Trophoblast cell (in vitro differentiated cells and primary cell): ENCODE results near the gene OTOF.

Experiments
- DNase-seq, 2 donors: peaks; one replicate each; pipeline ENCODE4 v3.0.0-alpha.2; 2016
- H2AFZ ChIP-seq: 2 replicates; pipeline ENCODE4 v1.6.1; 2013; ENCODE audit warnings: low read length, moderate library complexity, mild to moderate bottlenecking; ENCODE audit not compliant: insufficient read depth, poor library complexity
- H2AK5ac ChIP-seq: 2 replicates; pipeline ENCODE4 v1.6.1; 2013; ENCODE audit warnings: mild to moderate bottlenecking, low read length
- H2BK120ac ChIP-seq: 2 replicates; pipeline ENCODE4 v1.6.1; 2013; ENCODE audit warnings: low read length, mild to moderate bottlenecking, moderate library complexity; ENCODE audit not compliant: insufficient read depth, poor library complexity
- H2BK12ac ChIP-seq: 2 replicates; pipeline ENCODE4 v1.6.1; 2013; ENCODE audit warnings: mild to moderate bottlenecking, low read length, moderate library complexity
- H2BK5ac ChIP-seq: 2 replicates; pipeline ENCODE4 v1.6.1; 2013; ENCODE audit warnings: low read length, low read depth, moderate library complexity, mild to moderate bottlenecking; ENCODE audit not compliant: poor library complexity
- H3K14ac ChIP-seq: 2 replicates; pipeline ENCODE4 v1.6.1; 2013; ENCODE audit warnings: mild to moderate bottlenecking, low read length
- H3K18ac ChIP-seq: 2 replicates; pipeline ENCODE4 v1.6.1; 2013; ENCODE audit warnings: mild to moderate bottlenecking, low read length
- H3K23ac ChIP-seq: 2 replicates; pipeline ENCODE4 v1.6.1; 2013; ENCODE audit warnings: low read length
- H3K27ac ChIP-seq: 2 replicates; pipeline ENCODE4 v1.5.1; 2013; ENCODE audit warnings: low read depth, mild to moderate bottlenecking, inconsistent platforms, low read length, moderate library complexity
- H3K27me3 ChIP-seq: 2 replicates; pipeline ENCODE4 v1.6.1; 2013; ENCODE audit warnings: inconsistent platforms, mild to moderate bottlenecking, low read length, moderate library complexity; ENCODE audit not compliant: insufficient read depth
- H3K36me3 ChIP-seq, 2 experiments: 1 replicate in 1 of 2; 2 replicates in 1 of 2; pipeline ENCODE4 v1.6.1; 2013; ENCODE audit warnings: low read length in 2 of 2, mild to moderate bottlenecking in 2 of 2, moderate library complexity in 1 of 2; ENCODE audit not compliant: insufficient read depth in 2 of 2, control insufficient read depth in 1 of 2
- H3K4ac ChIP-seq: 2 replicates; pipeline ENCODE4 v1.6.1; 2013; ENCODE audit warnings: low read depth, mild to moderate bottlenecking, low read length, moderate library complexity
- H3K4me1 ChIP-seq, 2 experiments: 1 replicate in 1 of 2; 2 replicates in 1 of 2; pipeline ENCODE4 v1.6.1; 2013; ENCODE audit warnings: low read length in 2 of 2, mild to moderate bottlenecking in 2 of 2, moderate library complexity in 1 of 2; ENCODE audit not compliant: insufficient read depth in 2 of 2, control insufficient read depth in 1 of 2
- H3K4me2 ChIP-seq: 2 replicates; pipeline ENCODE4 v1.6.1; 2013; ENCODE audit warnings: inconsistent platforms, mild to moderate bottlenecking, low read length, moderate library complexity
- H3K4me3 ChIP-seq: 2 replicates; pipeline ENCODE4 v1.5.1; 2013; ENCODE audit warnings: mild to moderate bottlenecking, low read depth, low read length, inconsistent platforms
- H3K79me1 ChIP-seq: one replicate; pipeline ENCODE4 v1.6.1; 2013; ENCODE audit warnings: low read length
- H3K79me2 ChIP-seq: 2 replicates; pipeline ENCODE4 v1.6.1; 2013; ENCODE audit warnings: low read length, mild to moderate bottlenecking; ENCODE audit not compliant: control insufficient read depth, insufficient read depth, poor library complexity
- H3K9ac ChIP-seq: 2 replicates; pipeline ENCODE4 v1.6.1; 2013; ENCODE audit warnings: mild to moderate bottlenecking, low read length
- H3K9me3 ChIP-seq: 2 replicates; pipeline ENCODE4 v1.6.1; 2013; ENCODE audit warnings: low read depth, mild to moderate bottlenecking, control low read depth, inconsistent platforms, low read length; ENCODE audit not compliant: insufficient read depth
- H4K12ac ChIP-seq: 2 replicates; pipeline ENCODE4 v1.6.1; 2013; ENCODE audit warnings: low read depth, mild to moderate bottlenecking, low read length, moderate library complexity
- H4K8ac ChIP-seq: 2 replicates; pipeline ENCODE4 v1.6.1; 2013; ENCODE audit warnings: low read depth, mild to moderate bottlenecking, low read length, moderate library complexity
- H4K91ac ChIP-seq: one replicate; pipeline ENCODE4 v1.6.1; 2013; ENCODE audit warnings: low read depth, mild to moderate bottlenecking, low read length, moderate library complexity
- WGBS: extraction: QIAGEN DNeasy Blood & Tissue Kit; methylation state at CpG from one replicate; pipeline ENCODE4 v1.1.7; 2013; ENCODE audit warnings: missing lambda C conversion rate; ENCODE audit not compliant: insufficient read length, insufficient coverage; ENCODE audit errors: extremely low coverage; 5-methylcytosine and 5-hydroxymethylcytosine counted together

OTOF gene

GRCh38 chr2:26448651-26449050 lies 29.3 kb downstream of the OTOF start:
- Histone ChIP-seq H3K79me2 (no peaks in the 10 kb centered on the region), H3K36me3 (no peaks in the 10 kb centered on the region), H3K4ac (no peak overlapping the region), H3K9ac (no peak overlapping the region), H3K14ac (no peak overlapping the region), H2BK12ac (no peak overlapping the region), H3K4me2 (no peak overlapping the region), H3K27ac (no peak overlapping the region), H3K4me1 (no peaks in the 10 kb centered on the region), H2AFZ (no peak overlapping the region), H4K91ac (no peak overlapping the region), H2BK120ac (no peak overlapping the region), H2BK5ac (no peak overlapping the region), H3K18ac (no peak overlapping the region), H3K23ac (no peak overlapping the region), H3K27me3 (no peaks in the 10 kb centered on the region), H4K8ac (no peak overlapping the region), H3K4me3 (no peak overlapping the region), H2AK5ac (no peak overlapping the region), H3K79me1 (no peaks in the 10 kb centered on the region), H4K12ac (no peak overlapping the region), H3K9me3 (no peaks in the 10 kb centered on the region)
- DNase-seq, result no peak
- no CpG with 5 or more reads among the region's 9 CpGs for WGBS

GRCh38 chr2:26444236-26444635 lies 33.7 kb downstream of the OTOF start:
- no peak overlapping the region for H2BK120ac ChIP-seq

GRCh38 chr2:26442707-26443106 lies 35.2 kb downstream of the OTOF start:
- Histone ChIP-seq H3K4ac (no peak overlapping the region), H3K27me3 (no peaks in the 10 kb centered on the region), H3K79me2 (no peaks in the 10 kb centered on the region), H3K36me3 (no peaks in the 10 kb centered on the region), H2AK5ac (no peak overlapping the region), H2BK12ac (no peak overlapping the region), H4K12ac (no peak overlapping the region), H3K9ac (no peak overlapping the region), H2AFZ (no peak overlapping the region), H3K18ac (no peak overlapping the region), H3K9me3 (no peaks in the 10 kb centered on the region), H3K23ac (no peak overlapping the region), H3K27ac (no peak overlapping the region), H3K4me3 (no peak overlapping the region), H4K91ac (no peak overlapping the region), H2BK5ac (no peak overlapping the region), H2BK120ac (no peak overlapping the region), H3K14ac (no peak overlapping the region), H3K79me1 (no peaks in the 10 kb centered on the region), H4K8ac (no peak overlapping the region), H3K4me2 (no peak overlapping the region), H3K4me1 (peaks cover 0 to 2% of the 10 kb centered on the region in 2 experiments)
- DNase-seq, result peak in 1 of 2 donors; percentile 25
- no CpG with 5 or more reads among the region's 3 CpGs for WGBS

More at GRCh38 chr2:26444236-26444635, 33.7 kb downstream of the OTOF start:
- Histone ChIP-seq H3K27ac (no peak overlapping the region), H2AFZ (no peak overlapping the region), H3K4me1 (peaks cover 0 to 2% of the 10 kb centered on the region in 2 experiments), H3K9ac (no peak overlapping the region), H3K23ac (no peak overlapping the region), H2BK5ac (no peak overlapping the region), H3K4me3 (no peak overlapping the region), H3K9me3 (no peaks in the 10 kb centered on the region), H3K27me3 (no peaks in the 10 kb centered on the region), H3K4ac (no peak overlapping the region), H4K91ac (no peak overlapping the region), H3K79me1 (no peaks in the 10 kb centered on the region), H3K4me2 (no peak overlapping the region), H2AK5ac (no peak overlapping the region), H2BK12ac (no peak overlapping the region), H4K12ac (no peak overlapping the region), H3K36me3 (no peaks in the 10 kb centered on the region), H4K8ac (no peak overlapping the region), H3K14ac (no peak overlapping the region), H3K18ac (no peak overlapping the region), H3K79me2 (no peaks in the 10 kb centered on the region)
- DNase-seq, result no peak
- no CpG with 5 or more reads among the region's 7 CpGs for whole genome bisulfite sequencing

- Histone ChIP-seq H3K79me2 (no peaks in the 10 kb centered on the region), H3K79me1 (no peaks in the 10 kb centered on the region), H3K36me3 (no peaks in the 10 kb centered on the region), H4K12ac (no peak overlapping the region), H3K27ac (no peak overlapping the region), H3K18ac (no peak overlapping the region), H3K4ac (no peak overlapping the region), H3K9me3 (peaks cover under 1% of the 10 kb centered on the region), H3K23ac (no peak overlapping the region), H2BK5ac (no peak overlapping the region), H2BK12ac (no peak overlapping the region), H2AFZ (no peak overlapping the region), H3K9ac (no peak overlapping the region), H3K14ac (no peak overlapping the region), H2AK5ac (no peak overlapping the region), H2BK120ac (no peak overlapping the region), H3K27me3 (no peaks in the 10 kb centered on the region), H4K8ac (no peak overlapping the region), H4K91ac (no peak overlapping the region), H3K4me2 (no peak overlapping the region), H3K4me3 (no peak overlapping the region), H3K4me1 (peaks cover 0 to 2% of the 10 kb centered on the region in 2 experiments)
- DNase-seq, result no peak
- WGBS, result no CpG with 5 or more reads among the region's 2 CpGs
Measured at GRCh38 chr2:26442301-26442700, 35.6 kb downstream of the OTOF start.
